ENCODE results near the gene GPR12. TPM values are rescaled to one million over a fixed set of nuclear protein-coding genes. Genes with fewer than 3 reads are reported as not detected.

GPR12 gene
- total RNA-seq, 4 donors from 2014 or later: 2.4 to 13.9 (median 6.8) TPM

GRCh38 chr13:26707122-26708006, 53.2 kb downstream of the GPR12 start:
- TF ChIP-seq POLR2A (IDR thresholded peaks at IDR 0.05): no peak
- TF ChIP-seq, protein P1, sequence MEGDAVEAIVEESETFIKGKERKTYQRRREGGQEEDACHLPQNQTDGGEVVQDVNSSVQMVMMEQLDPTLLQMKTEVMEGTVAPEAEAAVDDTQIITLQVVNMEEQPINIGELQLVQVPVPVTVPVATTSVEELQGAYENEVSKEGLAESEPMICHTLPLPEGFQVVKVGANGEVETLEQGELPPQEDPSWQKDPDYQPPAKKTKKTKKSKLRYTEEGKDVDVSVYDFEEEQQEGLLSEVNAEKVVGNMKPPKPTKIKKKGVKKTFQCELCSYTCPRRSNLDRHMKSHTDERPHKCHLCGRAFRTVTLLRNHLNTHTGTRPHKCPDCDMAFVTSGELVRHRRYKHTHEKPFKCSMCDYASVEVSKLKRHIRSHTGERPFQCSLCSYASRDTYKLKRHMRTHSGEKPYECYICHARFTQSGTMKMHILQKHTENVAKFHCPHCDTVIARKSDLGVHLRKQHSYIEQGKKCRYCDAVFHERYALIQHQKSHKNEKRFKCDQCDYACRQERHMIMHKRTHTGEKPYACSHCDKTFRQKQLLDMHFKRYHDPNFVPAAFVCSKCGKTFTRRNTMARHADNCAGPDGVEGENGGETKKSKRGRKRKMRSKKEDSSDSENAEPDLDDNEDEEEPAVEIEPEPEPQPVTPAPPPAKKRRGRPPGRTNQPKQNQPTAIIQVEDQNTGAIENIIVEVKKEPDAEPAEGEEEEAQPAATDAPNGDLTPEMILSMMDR (IDR thresholded peaks at IDR 0.05): no peak
- no peak for DNase-seq (ENCODE audit: low spot score in 2 of 2)
- 48 to 49% methylated on average over 13 of the region's 13 CpGs for WGBS, 2 donors
- intact Hi-C loops (cut with DNase I; ENCODE audit: low total_unique reads): no loop called here
- no peak overlapping the region for H3K4me3 ChIP-seq (ENCODE audit: low read depth, poor library complexity, severe bottlenecking)

- no peak for DNase-seq (ENCODE audit: low spot score in 2 of 2)
- no peak overlapping the region for H3K4me3 ChIP-seq (ENCODE audit: low read depth, poor library complexity, severe bottlenecking)
- TF ChIP-seq POLR2A (IDR thresholded peaks at IDR 0.05): no peak
- TF ChIP-seq, protein P1 (IDR thresholded peaks at IDR 0.05): no peak
- intact Hi-C loops (cut with DNase I; ENCODE audit: low total_unique reads): no loop called here
- 56 to 62% methylated on average over 7 of the region's 7 CpGs for WGBS, 2 donors
These were observed 54.2 kb downstream of the GPR12 start for GRCh38 chr13:26706381-26706780.

DNA sequence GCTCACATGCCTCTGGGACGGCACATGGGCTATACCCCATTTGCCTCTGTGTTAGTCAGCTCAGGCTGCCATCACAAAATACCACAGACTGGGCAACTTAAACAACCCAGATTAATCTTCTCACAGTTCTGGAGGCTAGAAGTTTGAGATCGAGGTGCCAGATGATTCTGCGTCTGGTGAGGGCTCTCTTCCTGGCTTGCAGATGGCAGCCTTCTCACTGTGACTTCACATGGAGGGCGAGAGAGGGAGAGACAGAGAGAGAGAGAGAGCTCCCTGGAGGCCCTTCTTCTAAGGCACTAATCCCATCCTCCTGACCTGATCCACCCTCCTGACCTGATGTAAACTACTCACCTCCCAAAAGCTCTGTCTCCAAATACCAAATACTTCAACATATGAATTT, 55.0 kb downstream of the GPR12 start:
- no peak for TF ChIP-seq POLR2A (IDR thresholded peaks at IDR 0.05)
- TF ChIP-seq, protein P1 (IDR thresholded peaks at IDR 0.05): no peak
- WGBS, 2 donors: 76 to 79% methylated on average over 4 of the region's 4 CpGs
- intact Hi-C loops (cut with DNase I; ENCODE audit: low total_unique reads): no loop called here
- DNase-seq (ENCODE audit: low spot score in 2 of 2): no peak
- no peak overlapping the region for H3K4me3 ChIP-seq (ENCODE audit: low read depth, poor library complexity, severe bottlenecking)

Other genes with a start within 250 kb of the GPR12 start
- gene WASF3, start 203.1 kb downstream of the GPR12 start, total RNA-seq: 10 to 100 TPM in 1 of 4 donors, 1 to 10 TPM in 3; 3.4 to 12.8 (median 6.7) TPM

Data from lower leg skin (tissue), 4 donors.